ENCODE data around the gene ITPR1. TPM values are rescaled to one million over a fixed set of nuclear protein-coding genes. Genes with fewer than 3 reads are reported as not detected.

The ITPR1 gene
- total RNA-seq, 1 donor from 2014 or later = 84.5 TPM

- intact Hi-C loops (cut with micrococcal nuclease) = loop anchor here (1.0 to 2.0 kb wide), 3 partner anchors 26 to 116 kb away; partner anchors contain the start of gene ITPR1
- no peak for DNase-seq
- Mint-ChIP-seq H3K27ac (peak overlapping the region; percentile 96), H3K4me1 (peaks cover 12% of the 10 kb centered on the region), H3K27me3 (peaks cover 4% of the 10 kb centered on the region), H3K36me3 (ENCODE audit: low read depth) (no peaks in the 10 kb centered on the region), H3K4me3 (peak overlapping the region; percentile 92), H3K9me3 (no peaks in the 10 kb centered on the region)
Measured at GRCh38 chr3:4467522-4467867, 25.7 kb upstream of the ITPR1 start.

- H3K27me3 Mint-ChIP-seq = peaks cover 8% of the 10 kb centered on the region
- no peak for DNase-seq
- intact Hi-C loops (cut with micrococcal nuclease) = no loop called here
- H3K9me3 Mint-ChIP-seq = no peaks in the 10 kb centered on the region
- H3K4me3 Mint-ChIP-seq = no peak overlapping the region
- H3K36me3 Mint-ChIP-seq (ENCODE audit: low read depth) = no peaks in the 10 kb centered on the region
- peaks cover 11% of the 10 kb centered on the region for H3K4me1 Mint-ChIP-seq
- no peak overlapping the region for H3K27ac Mint-ChIP-seq
Measured at GRCh38 chr3:4471907-4472306, 21.2 kb upstream of the ITPR1 start.

DNA sequence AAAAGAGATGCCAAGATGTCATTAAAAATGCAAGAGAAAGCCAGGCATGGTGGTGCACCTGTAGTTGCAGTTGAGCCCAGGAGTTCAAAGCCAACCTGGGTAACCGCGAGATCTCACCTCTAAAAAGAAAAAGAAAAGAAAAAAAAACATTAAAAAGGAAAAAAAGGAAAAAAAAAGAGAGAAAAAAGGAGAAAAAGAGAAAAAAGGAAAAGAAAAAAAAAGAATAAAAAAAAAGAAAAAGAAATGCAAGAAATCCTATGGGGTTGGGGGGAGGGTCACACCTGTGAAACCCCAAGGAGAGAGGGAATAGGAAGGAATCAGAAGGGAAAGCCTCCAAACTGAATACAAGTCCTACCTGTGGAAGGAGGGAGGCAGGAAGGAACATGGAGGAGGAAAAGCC is 20.8 kb upstream of the ITPR1 start:
- Mint-ChIP-seq H3K9me3 (no peaks in the 10 kb centered on the region), H3K36me3 (ENCODE audit: low read depth) (no peaks in the 10 kb centered on the region), H3K4me1 (peaks cover 9% of the 10 kb centered on the region), H3K27ac (no peak overlapping the region), H3K4me3 (no peak overlapping the region), H3K27me3 (peaks cover 8% of the 10 kb centered on the region)
- no peak for DNase-seq
- intact Hi-C loops (cut with micrococcal nuclease) = no loop called here

GRCh38 chr3:4472766-4473165 is 20.4 kb upstream of the ITPR1 start:
- H3K4me1 Mint-ChIP-seq = peaks cover 7% of the 10 kb centered on the region
- H3K27ac Mint-ChIP-seq = no peak overlapping the region
- no peak for DNase-seq
- no peaks in the 10 kb centered on the region for H3K36me3 Mint-ChIP-seq (ENCODE audit: low read depth)
- H3K9me3 Mint-ChIP-seq = no peaks in the 10 kb centered on the region
- H3K4me3 Mint-ChIP-seq = no peak overlapping the region
- H3K27me3 Mint-ChIP-seq = peaks cover 8% of the 10 kb centered on the region
- intact Hi-C loops (cut with micrococcal nuclease) = loop anchor here (1.0 kb wide), 1 partner anchor 21 kb away; the partner anchor contains the start of gene ITPR1

GRCh38 chr3:4474683-4475490 is 18.3 kb upstream of the ITPR1 start:
- peak overlapping the region; percentile 35 for H3K27ac Mint-ChIP-seq
- peaks cover 18% of the 10 kb centered on the region for H3K27me3 Mint-ChIP-seq
- DNase-seq = peak; percentile 63
- no peaks in the 10 kb centered on the region for H3K36me3 Mint-ChIP-seq (ENCODE audit: low read depth)
- peaks cover 7% of the 10 kb centered on the region for H3K4me1 Mint-ChIP-seq
- peak overlapping the region; percentile 3 for H3K4me3 Mint-ChIP-seq
- intact Hi-C loops (cut with micrococcal nuclease) = no loop called here
- H3K9me3 Mint-ChIP-seq = no peaks in the 10 kb centered on the region

DNA sequence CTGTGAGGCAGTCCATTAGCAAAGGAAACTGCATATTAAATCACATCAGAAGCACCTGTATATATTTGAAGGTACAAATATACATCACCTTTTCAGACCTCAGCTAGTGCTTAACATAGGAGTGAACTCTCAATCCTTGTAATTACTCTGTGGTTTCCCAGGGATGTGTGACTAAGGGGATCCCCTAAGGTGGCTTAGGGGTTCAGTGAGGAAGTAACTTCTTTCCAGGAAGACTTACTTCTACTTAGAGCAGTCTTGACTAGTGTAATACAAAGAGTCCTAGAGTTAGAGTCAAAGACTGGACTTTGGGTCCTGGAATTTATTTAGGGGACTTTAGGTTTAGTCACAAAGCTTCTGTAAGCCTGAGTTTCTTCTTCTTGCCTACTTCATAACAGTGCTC is 17.3 kb upstream of the ITPR1 start:
- no peak overlapping the region for H3K4me3 Mint-ChIP-seq
- DNase-seq = no peak
- H3K27ac Mint-ChIP-seq = no peak overlapping the region
- no peaks in the 10 kb centered on the region for H3K36me3 Mint-ChIP-seq (ENCODE audit: low read depth)
- peaks cover 7% of the 10 kb centered on the region for H3K4me1 Mint-ChIP-seq
- no peaks in the 10 kb centered on the region for H3K9me3 Mint-ChIP-seq
- peaks cover 19% of the 10 kb centered on the region for H3K27me3 Mint-ChIP-seq
- intact Hi-C loops (cut with micrococcal nuclease) = no loop called here

DNA sequence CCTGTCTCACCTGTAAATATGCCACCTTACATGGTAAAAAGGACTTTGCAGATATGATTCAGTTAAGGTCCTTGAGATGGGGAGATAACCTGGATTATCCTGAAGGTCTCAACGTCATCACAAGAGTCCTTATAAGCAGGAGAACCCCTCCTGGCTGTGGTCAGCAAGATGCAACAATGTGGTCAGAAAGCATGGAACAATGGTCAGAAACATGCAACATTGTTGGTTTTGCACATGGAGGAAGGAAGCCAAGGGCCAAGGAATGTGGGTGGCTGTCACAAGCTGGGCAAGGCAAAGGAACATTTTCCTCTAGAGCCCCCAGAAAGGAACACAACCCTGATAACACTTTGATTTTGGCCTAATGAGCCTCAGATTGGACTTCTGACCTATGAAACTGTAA is 16.7 kb upstream of the ITPR1 start:
- H3K27me3 Mint-ChIP-seq = peaks cover 20% of the 10 kb centered on the region
- H3K4me3 Mint-ChIP-seq = no peak overlapping the region
- no peaks in the 10 kb centered on the region for H3K36me3 Mint-ChIP-seq (ENCODE audit: low read depth)
- no peak overlapping the region for H3K27ac Mint-ChIP-seq
- no peak for DNase-seq
- peaks cover 7% of the 10 kb centered on the region for H3K4me1 Mint-ChIP-seq
- no peaks in the 10 kb centered on the region for H3K9me3 Mint-ChIP-seq
- intact Hi-C loops (cut with micrococcal nuclease) = no loop called here

GRCh38 chr3:4478261-4478660 is 14.9 kb upstream of the ITPR1 start:
- Mint-ChIP-seq H3K27me3 (peaks cover 17% of the 10 kb centered on the region), H3K9me3 (no peaks in the 10 kb centered on the region), H3K4me1 (peaks cover 7% of the 10 kb centered on the region), H3K36me3 (ENCODE audit: low read depth) (no peaks in the 10 kb centered on the region), H3K4me3 (no peak overlapping the region), H3K27ac (no peak overlapping the region)
- intact Hi-C loops (cut with micrococcal nuclease) = no loop called here
- no peak for DNase-seq

GRCh38 chr3:4491855-4492207 is 1.3 kb upstream of the ITPR1 start:
- Mint-ChIP-seq H3K9me3 (no peaks in the 10 kb centered on the region), H3K4me3 (peak overlapping the region; percentile 92), H3K27ac (no peak overlapping the region), H3K36me3 (ENCODE audit: low read depth) (peaks cover 15% of the 10 kb centered on the region), H3K4me1 (peaks cover 34% of the 10 kb centered on the region), H3K27me3 (peaks cover 38% of the 10 kb centered on the region)
- DNase-seq = no peak
- intact Hi-C loops (cut with micrococcal nuclease) = loop anchor here (2.0 to 10.0 kb wide), 7 partner anchors 93 to 1365 kb away; partner anchors contain the start of genes ARL8B and TRNT1

- Mint-ChIP-seq H3K4me1 (peaks cover 36% of the 10 kb centered on the region), H3K36me3 (ENCODE audit: low read depth) (peaks cover 19% of the 10 kb centered on the region), H3K4me3 (peak overlapping the region; percentile 92), H3K9me3 (no peaks in the 10 kb centered on the region), H3K27ac (peak overlapping the region; percentile 91), H3K27me3 (peaks cover 37% of the 10 kb centered on the region)
- intact Hi-C loops (cut with micrococcal nuclease) = loop anchor here (1.0 to 10.0 kb wide), 19 partner anchors 12 to 1365 kb away; partner anchors contain the start of genes ARL8B, BHLHE40, CRBN and SETMAR
- peak; percentile 84 for DNase-seq
Measured at GRCh38 chr3:4492208-4493013, 737 bp upstream of the ITPR1 start.

DNA sequence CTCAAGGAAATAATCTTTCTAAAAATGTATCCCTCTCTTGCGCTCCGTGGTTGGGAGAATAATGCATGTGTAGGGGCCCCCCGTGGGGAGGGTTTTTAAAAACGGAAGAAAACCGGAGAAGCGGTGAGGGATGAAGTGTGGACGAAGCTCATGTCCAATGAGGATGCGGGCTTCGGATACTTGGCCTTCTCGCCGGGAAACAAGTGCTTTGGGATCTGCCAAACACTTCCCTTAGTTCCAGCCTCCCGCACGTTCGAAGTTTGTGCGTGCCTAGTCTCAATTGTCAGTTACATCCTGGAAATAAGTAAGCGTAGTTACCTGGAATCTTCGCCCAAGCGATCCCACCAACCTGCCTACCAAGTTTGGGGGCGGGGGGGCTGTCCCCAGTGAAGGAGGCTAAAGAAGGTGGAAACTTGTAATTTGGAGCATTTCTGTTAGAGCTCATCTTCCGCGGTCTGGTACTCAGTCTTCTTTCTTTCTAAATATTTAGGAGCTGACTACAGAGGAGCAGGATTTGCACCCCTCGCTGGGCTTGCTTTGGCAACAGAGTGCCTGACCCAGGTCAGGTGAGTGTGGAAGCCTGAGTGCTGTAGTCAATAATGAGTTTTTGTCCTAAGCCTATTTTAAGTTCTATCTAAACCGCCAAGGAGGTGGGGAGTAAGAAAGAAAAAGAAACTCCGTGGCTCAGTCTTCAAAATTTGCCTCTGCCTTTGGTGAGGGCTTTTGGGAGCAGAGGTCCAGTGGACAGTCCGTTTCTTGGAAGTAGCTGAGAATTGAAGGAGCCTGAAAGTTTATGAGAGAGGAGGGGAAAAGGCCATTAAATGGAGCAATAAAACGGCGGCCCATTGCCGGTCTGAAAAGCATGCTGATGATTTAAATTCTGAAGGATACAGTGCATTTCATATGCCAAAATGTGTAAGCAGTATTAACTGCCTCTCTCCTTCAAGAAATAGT is 1.1 kb downstream of the ITPR1 start:
- Mint-ChIP-seq H3K27me3 (peaks cover 26% of the 10 kb centered on the region), H3K36me3 (ENCODE audit: low read depth) (peaks cover 26% of the 10 kb centered on the region), H3K27ac (peak overlapping the region; percentile 91), H3K4me3 (peak overlapping the region; percentile 92), H3K4me1 (peaks cover 39% of the 10 kb centered on the region), H3K9me3 (no peaks in the 10 kb centered on the region)
- intact Hi-C loops (cut with micrococcal nuclease) = loop anchor here (1.0 to 10.0 kb wide), 20 partner anchors 10 to 1367 kb away; partner anchors contain the start of genes ARL8B, BHLHE40, CRBN and SETMAR
- DNase-seq = peak; percentile 75

DNA sequence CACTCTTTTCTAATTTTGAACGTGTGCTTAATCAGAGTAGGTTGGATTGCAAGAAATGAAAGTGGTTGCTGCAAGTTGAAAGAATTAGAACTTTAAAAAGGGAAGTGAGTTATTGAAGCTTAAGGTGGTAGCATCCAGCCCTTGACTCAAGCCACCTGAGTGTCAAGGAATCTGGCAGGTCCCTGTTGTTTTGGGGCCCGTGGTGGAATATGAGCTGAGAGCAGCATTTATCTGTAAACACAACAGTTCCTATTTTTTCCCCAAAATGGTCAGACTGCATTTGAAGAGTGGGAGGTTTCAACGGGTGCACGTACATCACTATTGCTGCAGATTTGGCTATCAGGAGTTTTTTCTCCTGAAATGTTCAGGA is 1.7 kb downstream of the ITPR1 start:
- peaks cover 30% of the 10 kb centered on the region for H3K36me3 Mint-ChIP-seq (ENCODE audit: low read depth)
- intact Hi-C loops (cut with micrococcal nuclease) = loop anchor here (2.0 to 10.0 kb wide), 5 partner anchors 24 to 1368 kb away; partner anchors contain the start of gene TRNT1
- H3K4me3 Mint-ChIP-seq = peak overlapping the region; percentile 92
- H3K27ac Mint-ChIP-seq = peak overlapping the region; percentile 91
- no peaks in the 10 kb centered on the region for H3K9me3 Mint-ChIP-seq
- H3K27me3 Mint-ChIP-seq = peaks cover 19% of the 10 kb centered on the region
- DNase-seq = peak; percentile 62
- peaks cover 43% of the 10 kb centered on the region for H3K4me1 Mint-ChIP-seq

Measured in activated CD4-positive, alpha-beta T cell treated with anti-CD3 and anti-CD28 coated beads, Interleukin-2, amount 10 ng/mL, durations not matched to agents 24 days and 14 days (primary cell).